HEK293 (cell line): Measurements from ENCODE around the gene GLIPR1L2.

Experiments
- CTCF ChIA-PET: fragments of 350-600 bp; formaldehyde crosslinking; extraction: SDS; loops from one replicate; lab custom pipeline; 2021; ENCODE audit warnings: antibody characterized with exemption; lab: Yijun Ruan, JAX
- POLR2A ChIA-PET: fragments of 300-600 bp; formaldehyde crosslinking; extraction: SDS; loops from one replicate; lab custom pipeline; 2020; ENCODE audit warnings: antibody characterized with exemption, inconsistent platforms; lab: Yijun Ruan, JAX
- H3K27ac ChIP-seq: fragments of 200-500 bp; sonication (Bioruptor generic); 2 replicates; pipeline ENCODE4 v1.5.1; 2014; ENCODE audit warnings: low read depth, low read length, control low read depth, inconsistent platforms; ENCODE audit errors: extremely low read depth
- H3K36me3 ChIP-seq, 2 experiments: fragments of 200-500 bp in 1 of 2; sonication (Bioruptor generic) in 1 of 2; 1 replicate in 1 of 2; 2 replicates in 1 of 2; pipeline ENCODE4 v1.5.1; 2014 to 2017; ENCODE audit warnings: inconsistent platforms in 2 of 2, low read length in 2 of 2; ENCODE audit not compliant: control insufficient read depth in 2 of 2, insufficient read depth in 1 of 2
- H3K4me1 ChIP-seq: fragments of 200-500 bp; sonication (Bioruptor generic); 2 replicates; pipeline ENCODE4 v1.5.1; 2014; ENCODE audit warnings: mild to moderate bottlenecking, low read length, inconsistent platforms; ENCODE audit not compliant: control insufficient read depth, insufficient read depth
- H3K4me3 ChIP-seq: 2 replicates; pipeline ENCODE4 v1.5.1; 2011; ENCODE audit warnings: low read depth, mild to moderate bottlenecking, control low read depth, low read length, moderate library complexity
- H3K9me3 ChIP-seq: fragments of 200-500 bp; sonication (Bioruptor generic); 2 replicates; pipeline ENCODE4 v1.5.1; 2014; ENCODE audit warnings: low read depth, low read length, inconsistent platforms; ENCODE audit not compliant: control insufficient read depth, insufficient read depth
- FEZF1 ChIP-seq: fragments of 450-650 bp; formaldehyde crosslinking; IDR thresholded peaks from 2 replicates; pipeline ENCODE4 v1.5.1; 2016; ENCODE audit warnings: missing biosample characterization, missing genetic modification characterization
- PATZ1 ChIP-seq: fragments of 450-650 bp; formaldehyde crosslinking; IDR thresholded peaks from 2 replicates; pipeline ENCODE4 v1.5.1; 2016; ENCODE audit warnings: missing biosample characterization, missing genetic modification characterization
- PRDM10 ChIP-seq: fragments of 450-650 bp; formaldehyde crosslinking; IDR thresholded peaks from 2 replicates; pipeline ENCODE4 v1.5.1; 2016; ENCODE audit warnings: missing biosample characterization, missing genetic modification characterization
- TCF7L2 ChIP-seq: IDR thresholded peaks from 2 replicates; pipeline ENCODE4 v1.6.1; 2011; ENCODE audit warnings: low read depth, mild to moderate bottlenecking, inconsistent platforms, low read length, moderate library complexity, borderline replicate concordance
- TRIM28 ChIP-seq: IDR thresholded peaks from 2 replicates; pipeline ENCODE4 v1.6.1; 2011; ENCODE audit warnings: low read length, control low read depth, borderline replicate concordance
- TSHZ1 ChIP-seq: fragments of 450-650 bp; formaldehyde crosslinking; IDR thresholded peaks from 2 replicates; pipeline ENCODE4 v1.5.1; 2016; ENCODE audit warnings: missing biosample characterization, missing genetic modification characterization, borderline replicate concordance
- ZBTB48 ChIP-seq: fragments of 450-650 bp; formaldehyde crosslinking; IDR thresholded peaks from 2 replicates; pipeline ENCODE4 v1.5.1; 2016; ENCODE audit warnings: missing biosample characterization, missing genetic modification characterization
- ZFP69B ChIP-seq: fragments of 450-650 bp; formaldehyde crosslinking; IDR thresholded peaks from 2 replicates; pipeline ENCODE4 v1.5.1; 2016; ENCODE audit warnings: missing biosample characterization, missing genetic modification characterization
- ZNF114 ChIP-seq: fragments of 450-650 bp; formaldehyde crosslinking; IDR thresholded peaks from 2 replicates; pipeline ENCODE4 v1.5.0; 2017; ENCODE audit warnings: missing biosample characterization, missing genetic modification characterization
- ZNF211 ChIP-seq: fragments of 450-650 bp; formaldehyde crosslinking; IDR thresholded peaks from 2 replicates; pipeline ENCODE4 v1.5.1; 2016; ENCODE audit warnings: low read depth, missing biosample characterization, missing genetic modification characterization
- ZNF214 ChIP-seq: fragments of 450-650 bp; formaldehyde crosslinking; IDR thresholded peaks from 2 replicates; pipeline ENCODE4 v1.5.1; 2017; ENCODE audit warnings: missing biosample characterization, mild to moderate bottlenecking, missing genetic modification characterization, borderline replicate concordance
- ZNF548 ChIP-seq: fragments of 450-650 bp; formaldehyde crosslinking; IDR thresholded peaks from 2 replicates; pipeline ENCODE4 v1.5.1; 2016; ENCODE audit warnings: missing biosample characterization, missing genetic modification characterization
- ZNF624 ChIP-seq: fragments of 450-650 bp; formaldehyde crosslinking; IDR thresholded peaks from 2 replicates; pipeline ENCODE4 v1.5.1; 2017; ENCODE audit warnings: missing biosample characterization, missing genetic modification characterization
- ZNF626 ChIP-seq: fragments of 450-650 bp; sonication (Bioruptor Pico); formaldehyde crosslinking; IDR thresholded peaks from 2 replicates; pipeline ENCODE4 v1.5.1; 2018; ENCODE audit warnings: missing biosample characterization, missing genetic modification characterization, inconsistent platforms
- ZNF654 ChIP-seq: fragments of 450-650 bp; formaldehyde crosslinking; IDR thresholded peaks from 2 replicates; pipeline ENCODE4 v1.5.1; 2016; ENCODE audit warnings: low read depth, missing biosample characterization, missing genetic modification characterization

Gene GLIPR1L2

GRCh38 chr12:75477137-75477536, 86.2 kb downstream of the GLIPR1L2 start:
- no peak overlapping the region for H3K27ac ChIP-seq
- POLR2A ChIA-PET, result no interaction called here
- H3K4me3 ChIP-seq, result no peak overlapping the region
- CTCF ChIA-PET, result interaction anchor here (0.6 to 0.8 kb wide), 2 partner anchors 9 to 79 kb away, joined by 3 read pairs; no protein-coding TSS in a partner anchor
- no peaks in the 10 kb centered on the region for H3K9me3 ChIP-seq
- no peaks in the 10 kb centered on the region for H3K36me3 ChIP-seq
- H3K4me1 ChIP-seq, result no peaks in the 10 kb centered on the region
- TF ChIP-seq ZFP69B (no peak), ZNF114 (no peak), TRIM28 (no peak), ZNF548 (tag by site-specific recombination) (no peak), PATZ1 (tag by site-specific recombination) (no peak), ZNF624 (tag by site-specific recombination) (no peak), ZNF654 (tag by site-specific recombination) (no peak), TSHZ1 (tag by site-specific recombination) (no peak), FEZF1 (tag by site-specific recombination) (no peak), ZNF214 (no peak), ZNF211 (tag by site-specific recombination) (no peak), TCF7L2 (no peak)

- no peak overlapping the region for H3K4me3 ChIP-seq
These were observed 87.4 kb downstream of the GLIPR1L2 start for GRCh38 chr12:75478116-75478794.

More at GRCh38 chr12:75478116-75478794, 87.4 kb downstream of the GLIPR1L2 start:
- Histone ChIP-seq H3K36me3 (no peaks in the 10 kb centered on the region), H3K27ac (no peak overlapping the region), H3K9me3 (no peaks in the 10 kb centered on the region), H3K4me1 (0 out of 2 replicates have a peak, but pooled peaks cover 5% of the 10 kb centered on the region)
- ChIA-PET POLR2A (no interaction called here), CTCF (no interaction called here)
- no peak for TF ChIP-seq PRDM10 (tag by site-specific recombination)
- no peak for TF ChIP-seq ZNF626
- TF ChIP-seq ZBTB48, result no peak
